ENCODE results near the gene PHAF1.
A peak's percentile ranks its signal among the peaks of the same experiment; 100 is the strongest.

Gene PHAF1

DNA sequence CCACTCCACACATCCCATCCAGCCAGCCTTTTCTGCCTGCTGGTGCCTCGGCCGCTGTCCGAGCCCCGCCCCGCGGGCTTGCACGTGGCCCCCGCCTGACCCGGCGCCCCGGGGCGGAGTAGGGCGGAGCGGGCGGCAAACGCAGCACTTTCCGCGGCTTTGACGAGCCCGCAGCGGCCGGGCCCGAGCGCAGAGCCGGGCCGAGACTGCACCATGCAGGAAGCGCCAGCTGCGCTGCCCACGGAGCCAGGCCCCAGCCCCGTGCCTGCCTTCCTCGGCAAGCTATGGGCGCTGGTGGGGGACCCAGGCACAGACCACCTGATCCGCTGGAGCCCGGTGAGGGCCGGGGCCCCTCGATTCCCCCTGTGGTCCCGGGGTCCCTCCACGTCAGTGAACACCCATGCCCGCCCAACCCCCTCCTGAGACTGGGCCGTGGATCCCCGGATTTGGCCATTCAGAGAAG is 54.9 kb downstream of the PHAF1 start, which contains the start of gene HSF4:
Gene HSF4 (plus strand): TSS at position 147 of the 463 bp plus-strand sequence. CDS start 67 bp downstream, at position 214.
- DNase-seq, result no peak

DNA sequence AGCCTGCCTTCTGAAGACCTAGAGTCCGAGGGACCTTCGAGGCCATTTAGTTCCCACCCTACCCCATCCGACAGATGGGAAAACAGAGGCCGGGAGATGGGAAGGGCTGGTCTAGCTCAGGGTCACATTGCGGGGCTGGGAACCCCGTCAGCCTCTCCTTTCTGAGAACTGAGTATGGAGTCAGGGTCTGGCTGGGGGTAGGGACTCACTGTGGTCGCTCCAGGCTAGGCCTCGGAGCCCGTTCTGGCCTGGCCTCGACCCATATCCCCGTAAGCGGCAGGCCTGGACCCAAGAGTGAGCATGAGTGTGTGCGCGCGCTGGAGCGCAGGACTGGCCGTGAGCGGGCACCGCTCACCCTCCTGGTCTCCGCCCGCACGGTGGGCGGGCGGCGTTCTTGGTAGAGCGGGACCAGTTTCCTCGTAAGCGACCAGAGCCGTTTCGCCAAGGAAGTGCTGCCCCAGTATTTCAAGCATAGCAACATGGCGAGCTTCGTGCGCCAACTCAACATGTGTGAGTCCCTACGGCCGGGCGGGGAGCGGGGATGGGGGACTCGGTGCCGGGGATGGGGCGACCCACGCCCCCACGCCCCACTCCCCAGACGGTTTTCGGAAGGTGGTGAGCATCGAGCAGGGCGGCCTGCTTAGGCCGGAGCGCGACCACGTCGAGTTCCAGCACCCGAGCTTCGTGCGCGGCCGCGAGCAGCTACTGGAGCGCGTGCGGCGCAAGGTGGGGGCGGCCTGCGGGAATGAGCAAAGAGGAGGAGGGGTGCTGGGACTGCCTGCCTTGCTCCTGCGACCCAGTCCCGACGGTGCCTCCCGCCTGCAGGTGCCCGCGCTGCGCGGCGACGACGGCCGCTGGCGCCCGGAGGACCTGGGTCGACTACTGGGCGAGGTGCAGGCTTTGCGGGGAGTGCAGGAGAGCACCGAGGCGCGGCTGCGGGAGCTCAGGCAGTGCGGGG is 55.7 kb downstream of the PHAF1 start:
- DNase-seq, result no peak

DNA sequence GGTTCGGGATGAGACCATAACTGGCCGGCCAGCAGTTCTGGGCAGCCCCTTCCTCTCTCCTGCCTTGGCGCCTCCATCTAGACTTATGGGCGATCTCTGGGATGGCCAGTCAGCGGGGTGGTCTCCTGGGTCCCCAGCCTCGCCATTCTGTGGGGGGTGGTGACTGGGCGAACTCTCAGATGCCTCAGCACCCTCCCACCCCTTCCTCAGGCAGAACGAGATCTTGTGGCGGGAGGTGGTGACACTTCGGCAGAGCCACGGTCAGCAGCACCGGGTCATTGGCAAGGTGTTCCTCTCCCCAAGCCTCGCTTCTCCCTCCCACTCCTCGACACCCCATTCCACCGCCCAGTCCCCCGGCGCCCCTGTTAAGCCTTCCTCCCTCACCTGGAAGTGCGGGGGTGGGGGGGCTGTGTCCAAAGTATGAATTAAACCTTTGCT is 56.4 kb downstream of the PHAF1 start:
- no peak for DNase-seq

DNA sequence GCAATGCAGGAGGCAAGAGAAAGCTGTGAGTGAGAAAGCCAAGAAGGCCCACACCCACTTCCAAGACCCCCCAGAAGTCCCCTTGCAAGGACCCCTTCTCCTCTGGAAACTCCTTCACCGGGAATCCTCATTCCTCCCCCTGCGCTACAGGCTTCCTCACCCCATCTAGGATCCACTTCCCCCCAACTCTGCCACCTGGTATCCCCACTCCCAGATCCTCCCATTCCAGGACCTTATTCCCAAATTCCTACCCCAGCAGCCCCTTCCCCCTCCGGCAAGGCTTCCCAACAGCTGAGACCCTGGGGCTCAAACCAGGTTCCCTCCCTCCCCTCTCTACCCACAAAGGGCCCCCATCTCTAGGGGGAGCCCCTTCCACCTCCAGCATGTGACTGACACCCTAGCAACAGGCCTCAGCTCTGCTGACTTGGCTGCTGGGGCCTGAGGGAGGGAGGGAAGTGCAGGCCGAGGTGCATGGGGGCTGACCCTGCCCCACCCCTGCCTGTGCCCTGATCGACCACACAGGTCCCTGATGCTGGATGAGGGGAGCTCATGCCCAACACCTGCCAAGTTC is 56.9 kb downstream of the PHAF1 start:
- DNase-seq, result no peak

DNA sequence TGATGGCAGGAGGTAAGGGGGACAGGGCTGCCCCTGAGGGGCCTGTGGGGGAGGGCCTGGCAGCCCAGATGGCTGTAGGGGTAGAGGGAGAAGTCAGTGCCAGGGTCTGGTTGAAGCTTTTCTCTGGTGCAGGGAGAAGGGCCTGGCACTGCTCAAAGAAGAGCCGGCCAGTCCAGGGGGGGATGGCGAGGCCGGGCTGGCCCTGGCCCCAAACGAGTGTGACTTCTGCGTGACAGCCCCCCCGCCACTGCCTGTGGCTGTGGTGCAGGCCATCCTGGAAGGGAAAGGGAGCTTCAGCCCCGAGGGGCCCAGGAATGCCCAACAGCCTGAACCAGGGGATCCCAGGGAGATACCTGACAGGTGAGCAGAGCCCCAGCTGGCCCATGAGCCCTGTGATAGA is 57.8 kb downstream of the PHAF1 start:
- DNase-seq, result no peak

DNA sequence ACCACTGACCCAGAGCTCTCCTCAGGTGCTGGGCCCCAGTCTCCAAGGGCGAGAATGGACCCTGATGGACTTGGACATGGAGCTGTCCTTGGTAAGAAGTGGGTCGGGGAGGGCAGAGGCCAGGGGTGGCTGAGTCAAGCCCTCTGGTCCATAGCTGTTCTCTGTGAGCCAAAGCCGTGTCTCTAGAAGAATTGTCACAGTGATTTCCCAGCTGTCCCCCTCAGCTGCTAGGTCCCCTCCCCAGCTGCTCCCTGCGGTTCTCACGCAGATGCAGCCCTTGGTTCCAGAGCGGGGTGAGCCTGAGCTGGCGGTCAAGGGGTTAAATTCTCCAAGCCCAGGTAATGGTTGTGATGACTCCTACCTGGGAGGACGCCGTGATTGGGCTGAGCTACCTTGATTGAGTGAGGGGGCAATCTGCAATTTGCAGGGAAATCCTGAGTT is 59.3 kb downstream of the PHAF1 start:
- DNase-seq, result no peak

DNA sequence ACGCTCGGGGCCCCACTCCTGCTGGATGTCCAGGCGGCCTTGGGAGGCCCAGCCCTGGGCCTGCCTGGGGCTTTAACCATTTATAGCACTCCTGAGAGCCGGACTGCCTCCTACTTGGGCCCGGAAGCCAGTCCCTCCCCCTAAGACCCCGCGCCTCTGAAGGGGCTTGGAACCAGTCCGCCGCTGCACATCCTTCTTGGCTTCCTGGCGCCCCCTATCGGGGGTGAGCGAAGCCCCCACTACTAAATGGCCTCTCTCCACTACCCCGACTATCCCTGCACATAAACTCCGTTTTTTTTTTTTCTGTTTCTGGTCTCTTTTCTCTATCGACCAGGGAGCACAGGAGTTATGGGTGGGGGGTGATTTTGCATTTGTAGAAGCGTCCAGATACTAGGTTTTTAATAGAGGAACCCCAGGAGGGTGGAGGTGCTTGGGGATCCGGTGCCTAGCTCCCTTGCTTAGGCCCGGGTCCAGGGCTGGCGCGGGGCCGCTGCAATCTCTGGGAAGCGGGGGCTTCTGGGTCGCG is 60.0 kb downstream of the PHAF1 start:
- DNase-seq, result peak; percentile 75

DNA sequence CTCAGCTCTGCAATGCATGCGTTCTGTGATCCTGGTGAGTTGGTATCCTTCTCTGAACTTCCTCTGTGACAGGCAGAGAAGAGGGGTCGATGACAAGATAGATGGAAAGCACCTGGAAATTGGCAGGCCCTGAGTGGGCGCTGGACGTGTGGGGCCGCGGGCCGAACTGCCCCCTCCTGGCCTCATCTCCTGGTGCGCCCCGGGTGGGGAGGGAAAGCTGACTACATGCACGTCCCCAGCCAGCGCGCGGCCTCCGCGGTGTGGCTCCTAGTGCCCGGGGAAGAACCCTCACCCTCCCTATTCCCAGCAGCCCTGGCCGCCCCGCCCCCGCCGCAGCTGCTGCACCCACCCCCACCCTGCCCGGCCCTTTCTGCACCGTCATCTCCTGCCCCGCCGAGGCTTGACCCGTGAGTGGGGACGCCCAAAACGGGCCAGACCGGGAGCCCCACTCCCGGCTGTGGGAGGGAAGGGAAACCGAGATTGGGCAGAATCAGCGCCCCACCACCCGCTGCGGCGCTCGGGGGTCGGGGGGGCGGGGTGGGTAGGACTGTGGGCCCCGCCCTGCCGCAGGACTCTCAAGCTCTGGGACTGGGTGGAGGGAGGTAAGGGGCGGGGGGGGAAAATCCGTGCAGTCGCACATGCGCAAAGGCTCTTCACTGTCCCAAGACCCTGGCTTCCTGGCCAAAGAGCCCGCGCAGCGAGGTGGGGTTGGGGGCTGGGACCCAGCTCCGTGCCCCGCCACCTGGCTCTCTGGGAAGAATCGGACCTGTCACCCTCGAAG is 60.6 kb downstream of the PHAF1 start, which contains the start of gene NOL3:
Gene NOL3 (plus strand): TSS at position 371 of the 781 bp plus-strand sequence.
- DNase-seq, result peak; percentile 71

DNA sequence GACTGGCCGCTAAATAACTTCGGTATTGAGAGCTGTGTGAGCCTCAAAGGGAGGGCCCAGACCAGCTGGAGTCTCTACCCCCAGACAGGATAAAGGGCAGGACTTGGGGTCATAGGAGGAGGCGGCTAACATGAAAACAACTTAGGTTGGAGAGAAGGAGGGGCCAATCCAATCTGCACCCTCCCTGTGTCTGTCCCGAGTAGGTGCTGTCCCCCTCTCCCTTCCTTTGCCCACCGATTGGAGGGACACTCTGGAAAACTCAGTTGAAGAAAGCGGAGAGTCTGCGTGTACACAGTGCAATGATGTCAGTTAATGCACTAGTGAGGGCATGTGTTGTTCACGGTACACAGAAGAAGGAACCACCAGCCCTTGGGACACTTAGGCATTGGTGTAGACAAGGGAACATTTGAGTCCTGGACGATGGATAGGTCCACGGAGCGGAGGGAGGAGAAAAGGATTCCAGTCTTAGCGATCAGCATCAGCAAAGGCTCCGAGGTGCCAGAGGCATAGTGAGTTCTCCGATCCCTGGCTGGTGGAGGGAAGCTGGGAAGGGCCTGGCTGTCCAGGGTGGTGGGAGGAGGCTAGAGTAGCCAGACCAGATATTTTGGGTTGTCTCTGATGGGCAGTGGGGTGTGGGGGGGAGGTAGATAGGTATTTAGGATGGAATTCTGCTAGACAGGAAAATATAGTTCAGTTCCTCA is 61.4 kb downstream of the PHAF1 start:
- DNase-seq, result no peak

DNA sequence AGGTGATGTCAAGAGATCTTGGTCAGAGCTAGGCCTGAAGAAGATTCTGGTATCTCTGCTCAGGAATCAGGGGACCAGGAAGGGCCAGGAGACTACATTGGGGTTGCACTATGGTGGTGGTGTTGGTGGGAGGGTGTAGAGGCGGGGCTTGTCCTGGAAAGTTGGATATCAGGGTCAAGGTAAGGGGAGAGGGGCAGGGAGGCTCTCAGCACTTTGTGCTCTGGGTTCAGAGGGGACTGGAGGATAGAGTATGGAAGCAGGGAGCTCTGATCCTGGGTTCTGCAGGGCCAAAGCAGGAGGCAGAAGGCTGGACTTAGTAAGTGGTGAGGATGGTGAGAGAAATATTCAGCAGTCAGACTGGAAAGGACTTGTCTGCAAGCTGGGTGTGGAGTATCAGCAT is 63.6 kb downstream of the PHAF1 start:
- DNase-seq, result no peak

DNA sequence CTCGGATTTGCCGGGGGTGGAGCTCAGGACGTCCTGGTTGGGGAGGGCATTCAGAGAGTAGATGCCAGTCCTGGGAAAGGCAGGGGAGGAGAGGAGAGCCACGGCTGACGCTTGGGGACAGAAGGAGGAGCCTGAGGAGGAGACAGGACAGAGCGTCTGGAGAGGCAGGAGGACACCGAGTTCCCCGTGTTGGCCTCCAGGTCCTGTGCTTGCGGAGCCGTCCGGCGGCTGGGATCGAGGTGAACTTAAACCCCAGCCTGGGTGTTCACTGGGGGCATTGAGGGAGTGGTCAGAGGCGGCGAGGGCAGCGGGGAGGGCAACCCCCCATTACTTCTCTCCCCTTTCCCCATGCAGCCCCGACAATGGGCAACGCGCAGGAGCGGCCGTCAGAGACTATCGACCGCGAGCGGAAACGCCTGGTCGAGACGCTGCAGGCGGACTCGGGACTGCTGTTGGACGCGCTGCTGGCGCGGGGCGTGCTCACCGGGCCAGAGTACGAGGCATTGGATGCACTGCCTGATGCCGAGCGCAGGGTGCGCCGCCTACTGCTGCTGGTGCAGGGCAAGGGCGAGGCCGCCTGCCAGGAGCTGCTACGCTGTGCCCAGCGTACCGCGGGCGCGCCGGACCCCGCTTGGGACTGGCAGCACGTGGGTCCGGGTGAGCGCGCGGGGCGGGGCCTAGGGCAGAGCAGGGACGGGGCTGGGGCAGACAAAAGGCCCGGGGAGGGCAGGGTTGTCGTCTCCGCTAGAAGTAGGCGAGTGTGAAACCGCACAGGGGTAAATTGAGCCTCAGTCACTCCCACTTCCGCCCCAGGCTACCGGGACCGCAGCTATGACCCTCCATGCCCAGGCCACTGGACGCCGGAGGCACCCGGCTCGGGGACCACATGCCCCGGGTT is 64.3 kb downstream of the PHAF1 start:
- peak; percentile 88 for DNase-seq

DNA sequence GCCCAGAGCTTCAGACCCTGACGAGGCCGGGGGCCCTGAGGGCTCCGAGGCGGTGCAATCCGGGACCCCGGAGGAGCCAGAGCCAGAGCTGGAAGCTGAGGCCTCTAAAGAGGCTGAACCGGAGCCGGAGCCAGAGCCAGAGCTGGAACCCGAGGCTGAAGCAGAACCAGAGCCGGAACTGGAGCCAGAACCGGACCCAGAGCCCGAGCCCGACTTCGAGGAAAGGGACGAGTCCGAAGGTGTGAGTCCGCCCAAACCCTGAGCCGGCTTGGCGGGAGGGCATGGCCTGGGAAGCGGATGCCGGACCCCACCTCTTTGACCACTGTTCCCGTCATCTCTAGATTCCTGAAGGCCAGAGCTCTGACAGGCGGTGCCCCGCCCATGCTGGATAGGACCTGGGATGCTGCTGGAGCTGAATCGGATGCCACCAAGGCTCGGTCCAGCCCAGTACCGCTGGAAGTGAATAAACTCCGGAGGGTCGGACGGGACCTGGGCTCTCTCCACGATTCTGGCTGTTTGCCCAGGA is 65.0 kb downstream of the PHAF1 start:
- no peak for DNase-seq

DNA sequence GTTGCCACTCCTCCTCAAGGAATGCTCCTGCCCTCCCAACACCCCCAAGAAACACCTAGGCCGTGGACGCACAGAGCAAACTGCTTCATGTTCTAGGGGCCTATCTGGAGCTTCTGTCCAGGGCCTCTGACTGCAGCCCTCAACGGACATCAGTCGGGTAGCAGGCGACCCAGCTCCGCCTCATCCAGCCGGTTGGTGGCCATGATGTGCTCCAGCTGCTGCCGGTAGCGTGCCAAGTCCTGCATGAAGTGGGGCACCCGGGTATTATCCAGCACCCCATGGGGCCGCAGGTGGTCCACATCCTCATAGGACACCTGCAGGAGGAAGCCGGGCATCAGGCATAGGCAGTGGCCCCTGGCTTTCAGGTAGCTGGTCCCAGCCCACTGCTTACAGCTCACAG is 66.9 kb downstream of the PHAF1 start:
- no peak for DNase-seq

DNA sequence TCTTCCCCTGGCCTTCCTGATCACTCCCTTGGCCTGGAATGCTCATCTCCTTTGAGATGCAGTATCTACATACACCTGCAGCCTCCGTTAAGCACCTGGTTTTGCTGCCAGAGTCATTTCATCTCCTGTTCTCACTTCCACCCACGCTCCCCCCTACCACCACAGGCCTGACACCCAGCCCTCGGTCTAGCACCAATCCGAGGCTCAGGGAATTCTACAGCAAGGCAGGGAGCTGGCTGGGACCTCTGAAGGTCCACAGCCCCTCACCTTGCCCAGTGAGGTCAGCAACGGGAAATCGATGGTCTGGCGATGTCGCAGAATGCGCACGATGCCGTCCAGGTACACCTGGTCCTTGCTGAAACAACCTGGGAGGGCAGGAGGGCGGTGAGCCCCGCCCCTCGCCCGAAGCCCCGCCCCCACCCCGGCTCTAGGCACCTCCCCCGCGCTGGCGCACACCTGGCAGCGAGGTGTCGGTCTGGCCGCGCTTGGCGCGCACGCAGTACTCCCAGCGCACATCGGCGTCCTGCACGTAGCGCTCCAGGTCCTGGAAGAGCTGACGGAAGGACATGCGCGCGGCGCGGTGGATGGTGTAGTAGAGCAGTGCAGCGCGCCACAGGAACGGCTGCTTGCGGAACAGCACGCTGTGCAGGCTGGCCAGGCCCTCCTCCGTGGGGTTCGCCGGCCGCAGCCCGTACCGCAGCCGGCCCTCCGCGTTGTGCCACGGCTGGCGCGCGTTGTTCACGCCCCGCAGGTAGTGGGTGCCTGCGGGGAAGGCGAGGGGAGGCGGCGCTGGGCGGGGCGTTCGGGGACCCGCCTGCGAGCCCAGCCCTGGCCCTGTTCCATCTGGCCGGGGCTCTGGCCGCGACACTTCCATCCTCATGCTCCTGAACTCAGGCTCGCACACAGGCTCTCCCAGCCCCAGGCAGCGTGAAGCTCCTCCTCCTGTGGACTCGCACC is 68.3 kb downstream of the PHAF1 start:
- DNase-seq, result peak; percentile 79

DNA sequence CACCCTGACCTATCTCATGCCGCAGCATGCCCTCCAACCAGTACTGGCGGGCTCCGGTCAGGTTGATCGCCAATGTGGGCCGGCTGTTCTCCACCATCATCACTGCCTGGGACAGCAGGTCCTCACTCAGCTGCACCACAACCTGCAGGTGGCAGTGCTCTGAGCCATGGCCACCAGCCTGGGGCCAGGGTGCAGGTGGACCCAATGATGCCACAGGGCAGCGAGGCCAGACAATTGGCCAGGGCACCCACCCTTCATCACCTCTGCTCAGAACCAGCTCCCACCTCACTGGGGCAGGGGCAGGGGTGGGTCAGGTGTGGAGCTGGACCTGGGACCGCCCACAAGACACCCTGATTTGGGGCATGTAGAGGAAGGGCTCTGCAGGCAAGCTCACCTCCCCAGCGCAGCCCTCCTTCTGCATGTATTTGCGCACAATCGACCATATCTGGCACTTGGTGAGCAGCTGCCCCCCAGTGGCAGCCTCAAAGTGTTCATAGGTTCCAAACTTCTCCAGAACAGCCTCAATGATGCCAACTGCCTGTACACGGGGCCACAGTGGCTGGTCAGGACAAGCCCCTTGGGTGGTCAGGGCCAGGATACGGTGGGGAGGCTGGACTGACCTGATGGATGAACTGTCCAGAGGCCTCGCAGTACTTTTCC is 69.8 kb downstream of the PHAF1 start:
- no peak for DNase-seq

DNA sequence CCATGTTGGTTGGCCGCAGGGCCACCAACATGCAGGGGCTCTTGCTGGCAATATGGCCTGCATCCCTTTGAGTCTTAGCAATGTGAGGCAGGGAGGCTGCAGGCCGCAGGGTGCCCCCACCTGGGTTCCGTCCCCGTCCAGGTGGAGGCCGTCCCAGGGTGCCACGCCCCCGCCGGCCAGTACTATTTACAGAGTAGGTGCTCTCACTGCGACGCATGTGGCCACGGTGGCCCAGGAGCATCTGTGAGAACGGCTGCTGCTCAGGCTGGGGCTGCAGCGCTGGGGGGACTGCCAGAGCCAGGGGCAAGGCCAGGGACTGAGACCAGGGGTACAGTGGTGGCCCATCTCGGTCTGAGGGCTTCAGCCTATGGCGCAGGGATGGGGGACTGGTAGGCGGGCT is 70.4 kb downstream of the PHAF1 start:
- DNase-seq, result no peak

DNA sequence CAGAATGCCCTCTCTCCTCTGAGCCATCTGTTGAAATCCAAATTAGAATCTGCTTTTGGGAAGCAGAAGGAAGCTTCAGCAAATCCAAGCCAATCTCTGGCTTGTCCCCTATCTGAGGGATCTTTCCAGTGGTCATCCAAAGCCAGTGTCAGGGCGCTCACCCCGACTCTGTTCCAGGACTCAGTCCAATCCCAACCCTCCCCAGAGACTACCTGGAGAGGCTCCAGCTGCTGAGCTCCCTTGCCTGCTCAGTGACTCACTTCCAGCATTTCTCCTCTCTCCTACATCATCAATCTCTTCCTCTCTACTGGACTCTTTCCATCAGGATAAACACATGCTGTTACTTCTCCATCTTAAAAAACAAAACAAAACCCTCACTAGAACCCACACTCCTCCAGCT is 71.6 kb downstream of the PHAF1 start:
- no peak for DNase-seq

DNA sequence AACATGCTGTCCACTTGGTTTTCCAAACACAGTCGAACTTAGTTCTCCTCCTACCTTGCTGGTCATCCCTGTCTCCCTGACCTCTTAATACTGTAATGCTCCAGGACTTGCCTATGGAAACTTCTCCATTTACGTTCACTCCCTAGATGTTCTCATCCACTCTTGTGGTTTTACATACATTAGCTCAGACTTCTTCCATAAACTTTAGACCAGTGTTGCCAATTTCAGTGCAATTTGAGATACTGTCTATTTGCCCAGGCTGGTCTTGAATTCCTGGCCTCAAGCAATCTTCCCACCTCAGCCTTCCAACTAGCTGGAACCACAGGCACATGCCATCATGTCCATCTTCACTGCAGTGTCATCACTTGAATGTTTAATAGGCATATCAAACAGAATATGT is 72.5 kb downstream of the PHAF1 start:
- DNase-seq, result no peak

DNA sequence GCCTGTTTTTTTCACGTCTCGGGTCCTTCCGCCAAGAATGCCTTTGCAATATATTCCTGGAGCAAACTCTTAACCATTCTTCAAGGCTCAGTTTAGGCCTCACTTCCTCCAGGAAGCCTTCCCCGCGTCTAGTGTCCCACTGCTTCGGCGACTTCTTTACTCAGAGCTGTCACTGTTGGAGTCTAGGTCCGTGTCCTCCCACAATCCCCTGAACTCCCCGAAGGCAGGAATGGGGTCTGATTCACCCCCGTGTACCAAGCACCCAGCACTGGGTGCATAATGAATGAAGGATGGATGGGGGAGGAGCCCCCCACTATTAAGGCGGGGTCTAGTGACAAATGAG is 73.5 kb downstream of the PHAF1 start:
- no peak for DNase-seq

Data from activated effector memory CD4-positive, alpha-beta T cell treated with anti-CD3 and anti-CD28 coated beads, Interleukin-2, amount 50 U/mL, for 16 hours (primary cell).